Urothelium cell line (cell line): Measurements from ENCODE around the gene CYSRT1.

ENCODE experiments used
- DNase-seq: peaks from one replicate; pipeline ENCODE4 v3.0.0; 2011; ENCODE audit warnings: low spot score, mixed read lengths
- FAIRE-seq: peaks from 2 replicates; lab custom pipeline; 2011; peaks lifted over from hg19 to GRCh38; lab: Jason Lieb, UNC

CYSRT1 gene

GRCh38 chr9:137189297-137190295, 35.4 kb upstream of the CYSRT1 start:
- FAIRE-seq (no peak), DNase-seq (no peak)

GRCh38 chr9:137190315-137190856, 34.6 kb upstream of the CYSRT1 start:
- FAIRE-seq (no peak), DNase-seq (no peak)

GRCh38 chr9:137191245-137191644, 33.7 kb upstream of the CYSRT1 start:
- no peak for FAIRE-seq
- no peak for DNase-seq

GRCh38 chr9:137191691-137192447, 33.1 kb upstream of the CYSRT1 start:
- FAIRE-seq: no peak

GRCh38 chr9:137192448-137192780, 32.6 kb upstream of the CYSRT1 start:
- FAIRE-seq (no peak), DNase-seq (no peak)

More at GRCh38 chr9:137191691-137192447, 33.1 kb upstream of the CYSRT1 start:
- DNase-seq: no peak

- DNase-seq: no peak
- FAIRE-seq: no peak
Observed at GRCh38 chr9:137192859-137193258, 32.1 kb upstream of the CYSRT1 start.

GRCh38 chr9:137193771-137194170, 31.2 kb upstream of the CYSRT1 start:
- DNase-seq (no peak), FAIRE-seq (no peak)

- DNase-seq (no peak), FAIRE-seq (no peak)
Observed at GRCh38 chr9:137194388-137194787, 30.6 kb upstream of the CYSRT1 start.

GRCh38 chr9:137194909-137195308, 30.1 kb upstream of the CYSRT1 start:
- no peak for DNase-seq
- no peak for FAIRE-seq

GRCh38 chr9:137195525-137196220, 29.3 kb upstream of the CYSRT1 start:
- DNase-seq (no peak), FAIRE-seq (no peak)

- DNase-seq (no peak), FAIRE-seq (no peak)
Observed at GRCh38 chr9:137198051-137198901, 26.7 kb upstream of the CYSRT1 start.

GRCh38 chr9:137198902-137199283, 26.1 kb upstream of the CYSRT1 start:
- DNase-seq (no peak), FAIRE-seq (peak; percentile 5)

- FAIRE-seq: no peak
- no peak for DNase-seq
Observed at GRCh38 chr9:137199411-137200121, 25.4 kb upstream of the CYSRT1 start.

GRCh38 chr9:137200311-137201204, 24.4 kb upstream of the CYSRT1 start, which contains the start of gene TPRN:
TPRN (minus strand) TSS chr9:137200741; CDS start chr9:137200711, 30 bp downstream.
- DNase-seq: peak; percentile 100
- FAIRE-seq: peak; percentile 92

- DNase-seq (no peak), FAIRE-seq (no peak)
Observed at GRCh38 chr9:137201205-137201868, 23.6 kb upstream of the CYSRT1 start.

GRCh38 chr9:137202966-137203365, 22.0 kb upstream of the CYSRT1 start:
- no peak for DNase-seq
- no peak for FAIRE-seq

- FAIRE-seq: no peak
- DNase-seq: no peak
Observed at GRCh38 chr9:137204731-137205125, 20.2 kb upstream of the CYSRT1 start.
